NCI-H2227 (cell line): ENCODE results near the gene IRAK3.

Experiments used
- DNase-seq: peaks from one replicate; lab custom pipeline; 2025; ENCODE audit not compliant: unreplicated experiment; lab: John Stamatoyannopoulos, UW

Gene IRAK3, protein sequence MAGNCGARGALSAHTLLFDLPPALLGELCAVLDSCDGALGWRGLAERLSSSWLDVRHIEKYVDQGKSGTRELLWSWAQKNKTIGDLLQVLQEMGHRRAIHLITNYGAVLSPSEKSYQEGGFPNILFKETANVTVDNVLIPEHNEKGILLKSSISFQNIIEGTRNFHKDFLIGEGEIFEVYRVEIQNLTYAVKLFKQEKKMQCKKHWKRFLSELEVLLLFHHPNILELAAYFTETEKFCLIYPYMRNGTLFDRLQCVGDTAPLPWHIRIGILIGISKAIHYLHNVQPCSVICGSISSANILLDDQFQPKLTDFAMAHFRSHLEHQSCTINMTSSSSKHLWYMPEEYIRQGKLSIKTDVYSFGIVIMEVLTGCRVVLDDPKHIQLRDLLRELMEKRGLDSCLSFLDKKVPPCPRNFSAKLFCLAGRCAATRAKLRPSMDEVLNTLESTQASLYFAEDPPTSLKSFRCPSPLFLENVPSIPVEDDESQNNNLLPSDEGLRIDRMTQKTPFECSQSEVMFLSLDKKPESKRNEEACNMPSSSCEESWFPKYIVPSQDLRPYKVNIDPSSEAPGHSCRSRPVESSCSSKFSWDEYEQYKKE

DNA sequence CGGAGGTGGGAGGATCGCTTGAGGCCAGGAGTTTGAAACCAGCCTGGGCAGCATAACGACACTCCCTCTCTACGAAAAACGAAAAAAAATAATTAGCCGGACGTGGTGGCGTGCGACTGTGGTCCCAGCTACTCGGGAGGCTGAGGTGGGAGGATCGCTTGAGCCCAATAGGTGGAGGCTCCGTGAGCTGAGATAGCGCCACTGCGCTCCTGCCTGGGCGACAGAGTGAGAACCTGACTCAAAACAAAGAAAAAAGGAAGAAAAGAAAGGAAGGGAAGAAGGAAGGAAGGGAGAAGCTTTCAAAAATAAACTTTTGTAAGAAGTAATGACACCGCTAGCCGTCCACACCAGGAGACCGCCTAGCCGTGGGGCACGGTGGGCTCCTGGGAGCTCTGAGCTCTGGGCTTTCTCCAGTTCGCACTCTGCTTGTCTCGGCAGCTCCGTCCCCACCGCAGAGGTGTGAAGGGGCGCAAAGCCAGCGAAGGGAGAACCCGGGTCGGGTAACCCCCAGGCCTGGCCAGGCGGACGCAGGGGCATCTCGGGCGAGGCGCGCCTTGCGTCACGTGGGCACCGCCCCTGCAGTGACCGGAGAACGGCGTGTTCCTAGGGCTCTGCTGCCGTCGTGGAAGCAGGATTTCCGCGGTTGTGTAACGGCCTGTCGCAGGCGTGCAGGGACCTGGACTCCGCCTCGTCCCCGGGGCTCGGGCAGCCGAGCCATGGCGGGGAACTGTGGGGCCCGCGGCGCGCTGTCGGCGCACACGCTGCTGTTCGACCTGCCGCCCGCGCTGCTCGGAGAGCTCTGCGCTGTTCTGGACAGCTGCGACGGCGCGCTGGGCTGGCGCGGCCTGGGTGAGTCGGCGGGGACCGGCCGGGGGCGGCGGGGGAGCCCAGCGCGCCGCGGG is at the start of gene IRAK3:
TSS of gene IRAK3 (plus strand) at position 631 of the 902 bp plus-strand sequence. CDS start at position 717, 86 bp downstream.
- peak; percentile 53 for DNase-seq

DNA sequence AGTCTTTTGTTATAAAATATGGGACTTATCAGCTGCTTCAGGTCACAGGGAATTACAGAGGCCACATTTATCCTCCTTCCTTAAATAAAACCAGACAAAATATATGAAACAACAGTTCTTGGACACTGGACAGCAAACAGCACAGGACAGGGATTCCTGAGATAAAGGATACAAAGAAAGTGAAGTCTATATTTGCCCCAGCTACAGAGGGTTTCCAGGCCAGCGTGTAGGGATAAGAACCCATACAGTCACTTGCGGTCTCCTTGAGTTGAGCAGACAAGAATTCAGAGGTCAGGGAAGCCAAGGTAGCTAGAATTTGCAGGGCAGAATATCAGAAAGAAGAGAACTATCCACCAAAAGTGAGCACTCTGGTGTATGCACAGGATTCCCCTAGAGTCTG is 49.7 kb upstream of the IRAK3 start:
- DNase-seq = no peak

DNA sequence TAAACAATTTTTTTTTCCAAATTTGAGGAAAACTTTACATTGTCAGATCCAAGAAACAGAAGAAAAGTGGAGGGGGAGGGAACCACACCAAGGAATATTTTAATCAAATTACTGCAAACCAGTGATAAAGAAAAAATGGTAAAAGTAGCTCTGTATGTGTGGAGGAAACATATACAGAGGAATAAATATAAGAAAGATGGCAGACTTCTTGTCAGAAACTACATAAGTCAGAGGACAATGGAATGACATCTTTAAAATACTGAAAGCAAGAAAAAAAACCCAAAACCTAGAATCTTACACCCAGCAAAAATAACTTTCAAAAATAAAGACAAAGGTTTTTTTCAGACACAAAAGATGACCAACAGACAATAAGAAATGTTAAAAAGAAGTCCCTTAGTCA is 48.3 kb upstream of the IRAK3 start:
- no peak for DNase-seq

DNA sequence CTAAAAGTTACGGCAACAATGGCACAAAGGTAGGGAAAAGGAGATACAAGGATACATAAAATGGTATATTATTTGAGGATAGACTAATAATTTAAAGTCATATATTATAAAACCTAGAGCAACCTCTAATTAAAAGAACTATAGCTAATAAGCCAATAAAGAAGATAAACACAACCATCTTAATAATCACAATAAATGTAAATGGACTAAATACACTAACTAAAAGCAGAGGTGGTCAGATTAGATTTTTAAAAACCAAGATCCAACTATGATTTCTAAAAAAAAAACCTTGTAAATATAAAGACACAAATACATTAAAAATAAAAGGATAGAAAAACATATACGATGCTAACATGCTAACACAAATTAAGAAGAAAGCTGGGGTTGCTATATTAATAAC is 47.7 kb upstream of the IRAK3 start:
- DNase-seq = no peak

DNA sequence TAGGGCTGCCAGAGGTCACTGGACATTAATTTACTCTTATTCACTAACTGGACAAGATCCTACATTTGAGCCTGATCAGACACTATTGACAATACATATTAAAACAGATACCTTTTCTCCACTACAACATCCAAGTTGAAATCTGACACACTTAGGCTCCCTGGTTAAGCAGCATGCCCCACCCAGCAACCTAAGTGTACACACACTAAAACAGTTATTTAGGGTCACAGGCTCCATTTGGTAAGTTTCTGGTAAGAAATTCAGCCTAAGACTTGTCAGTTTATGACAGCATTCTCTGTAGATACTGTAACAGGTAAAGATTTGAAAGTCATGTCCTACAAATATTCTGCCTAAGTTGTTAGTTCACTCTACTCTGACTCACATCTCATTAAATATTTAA is 46.2 kb upstream of the IRAK3 start:
- no peak for DNase-seq

DNA sequence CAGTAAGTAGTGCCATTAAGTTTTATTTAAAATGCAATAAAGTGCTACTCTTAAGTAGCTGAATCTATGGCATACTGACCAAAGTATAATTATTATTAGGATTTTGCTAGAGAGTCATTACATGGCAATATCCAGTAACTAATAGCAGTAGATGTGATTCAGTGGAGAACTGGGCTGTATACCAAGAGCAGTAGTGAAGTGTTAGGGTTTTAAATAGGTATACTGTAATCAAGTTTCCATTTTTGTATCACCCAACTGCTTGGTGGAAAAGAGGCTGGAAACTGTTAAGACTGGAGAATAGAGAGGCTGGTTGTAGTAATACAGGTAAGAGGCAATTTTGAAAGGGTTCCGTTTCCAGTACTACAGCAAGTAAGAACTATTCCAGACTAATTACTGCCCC is 45.1 kb upstream of the IRAK3 start:
- DNase-seq = no peak

DNA sequence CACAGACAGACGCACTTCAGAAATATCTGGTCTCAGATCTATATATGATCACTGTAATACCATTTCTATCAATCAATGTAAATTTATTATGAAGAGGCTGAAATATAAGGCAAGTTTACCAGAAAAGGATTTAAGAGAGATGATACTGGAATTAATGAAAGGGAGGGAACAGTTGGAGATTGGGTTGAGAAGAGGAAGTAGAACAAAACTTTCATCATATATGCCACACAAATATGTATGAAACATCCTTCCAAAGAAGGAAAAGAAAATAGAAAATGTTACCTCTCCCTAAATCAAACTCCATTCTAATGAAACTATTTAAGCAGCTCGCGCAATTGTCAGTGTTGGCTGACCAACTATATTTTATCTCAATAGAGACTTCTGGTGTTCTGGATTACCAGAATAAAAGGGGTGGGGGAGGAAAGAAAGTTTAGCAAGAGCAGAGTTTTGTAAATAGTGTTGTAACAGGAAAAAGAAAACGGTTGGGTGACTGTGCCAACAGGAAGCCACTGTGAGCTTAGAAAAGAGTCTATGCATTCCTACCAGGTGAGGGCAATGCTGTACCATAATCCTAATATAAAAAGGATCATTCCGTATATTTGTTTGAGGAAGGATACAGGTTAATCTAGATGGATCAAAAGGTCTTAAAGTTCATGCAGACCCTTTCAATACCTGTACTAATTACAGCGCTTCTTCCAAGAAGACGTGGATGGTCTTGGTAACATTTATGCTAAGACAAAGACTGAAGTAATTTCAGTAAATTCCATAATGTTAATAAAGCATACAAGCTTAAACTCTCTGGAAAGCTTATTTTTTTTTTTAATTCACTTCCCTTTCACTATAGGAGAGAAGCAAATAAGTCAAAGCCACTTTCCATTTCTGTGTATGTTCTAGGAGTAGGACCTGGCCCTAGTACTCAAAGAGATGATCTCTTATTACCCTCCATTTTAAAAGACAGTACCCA is 43.9 kb upstream of the IRAK3 start:
- no peak for DNase-seq

DNA sequence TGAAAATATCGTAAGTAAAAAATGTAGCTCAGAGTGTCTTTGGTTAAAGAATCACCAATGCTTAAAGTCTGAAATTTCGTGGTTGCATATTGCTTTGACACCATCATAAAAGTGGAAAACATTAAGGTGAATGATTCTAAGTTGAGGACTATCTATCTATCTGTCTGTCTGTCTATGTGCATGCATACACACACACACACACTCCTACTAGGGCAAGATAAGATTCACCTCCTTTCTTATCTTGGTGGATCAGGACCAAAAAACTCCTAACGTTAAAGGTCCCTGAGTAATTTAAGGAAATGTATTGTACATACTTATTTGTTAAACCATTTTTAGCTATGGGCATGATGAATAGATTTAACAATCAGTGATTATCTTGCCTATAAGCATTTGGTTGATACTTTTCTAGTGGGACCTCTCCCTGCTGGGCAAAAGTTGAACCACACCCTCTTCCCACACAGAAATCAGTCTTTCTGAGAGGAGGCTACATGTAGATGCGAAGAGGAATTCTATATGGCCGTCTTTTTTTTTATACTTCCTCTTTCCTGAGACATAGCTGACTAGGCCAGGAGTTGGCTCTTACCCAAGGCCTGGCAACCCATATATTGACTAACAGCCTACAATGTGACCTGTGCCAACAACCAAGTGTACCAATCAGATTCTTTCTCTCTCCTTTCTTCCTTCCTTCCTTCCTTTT is 39.2 kb upstream of the IRAK3 start:
- DNase-seq = no peak

DNA sequence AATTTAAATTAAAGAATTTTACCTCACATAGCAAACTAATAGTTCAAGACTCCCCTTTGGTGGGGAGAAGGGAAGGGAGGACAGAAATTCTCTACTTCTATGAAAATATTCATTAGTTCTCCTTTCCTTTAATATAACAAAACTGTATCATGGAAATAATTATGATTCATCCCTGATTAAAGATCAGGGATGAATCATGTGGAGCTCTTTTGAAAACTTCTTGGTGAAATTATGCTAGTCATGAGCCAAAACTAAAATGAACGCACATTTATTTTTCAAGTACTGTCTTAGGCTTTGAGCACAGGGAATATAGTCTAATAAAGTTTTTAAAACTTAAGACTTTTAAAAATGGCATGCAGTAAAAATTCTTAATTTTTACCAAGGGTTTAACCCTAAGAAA is 36.3 kb upstream of the IRAK3 start:
- no peak for DNase-seq

DNA sequence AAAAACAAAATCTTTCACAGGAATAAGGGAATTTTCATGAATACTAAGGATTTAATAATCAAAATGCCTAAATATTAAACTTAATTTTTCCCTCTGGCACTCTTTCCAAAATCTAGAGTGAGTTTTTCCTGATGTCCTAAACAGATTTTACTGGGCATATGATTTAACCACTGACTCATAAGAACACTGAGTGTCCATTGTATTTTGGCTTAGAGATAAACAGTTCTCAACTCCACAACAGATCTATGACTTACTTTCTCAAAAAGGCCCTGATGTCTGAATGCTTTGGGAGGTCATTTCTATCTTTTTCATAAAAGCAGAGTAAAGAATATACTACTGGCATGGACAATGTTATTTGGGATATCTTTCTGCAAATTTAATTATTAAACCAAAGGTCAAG is 34.2 kb upstream of the IRAK3 start:
- no peak for DNase-seq

DNA sequence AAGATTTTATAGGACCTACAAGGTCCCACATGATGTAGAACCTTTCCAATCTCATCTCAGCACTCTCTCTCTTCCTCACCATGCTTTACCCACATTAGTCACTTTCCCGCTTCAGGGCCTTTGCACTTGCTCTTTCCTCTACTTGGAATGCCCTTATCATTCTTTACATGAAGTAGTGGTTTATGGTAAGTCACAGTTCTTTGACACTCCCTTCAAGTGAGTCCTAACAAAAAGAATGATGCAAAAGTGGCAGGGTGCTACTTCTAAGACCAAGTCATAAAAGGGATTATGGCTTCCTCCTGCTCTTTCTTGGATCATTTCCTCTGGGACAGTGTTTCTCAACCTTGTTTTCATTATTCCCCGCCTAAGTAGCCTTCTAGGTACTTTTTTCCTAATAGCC is 32.4 kb upstream of the IRAK3 start:
- no peak for DNase-seq

DNA sequence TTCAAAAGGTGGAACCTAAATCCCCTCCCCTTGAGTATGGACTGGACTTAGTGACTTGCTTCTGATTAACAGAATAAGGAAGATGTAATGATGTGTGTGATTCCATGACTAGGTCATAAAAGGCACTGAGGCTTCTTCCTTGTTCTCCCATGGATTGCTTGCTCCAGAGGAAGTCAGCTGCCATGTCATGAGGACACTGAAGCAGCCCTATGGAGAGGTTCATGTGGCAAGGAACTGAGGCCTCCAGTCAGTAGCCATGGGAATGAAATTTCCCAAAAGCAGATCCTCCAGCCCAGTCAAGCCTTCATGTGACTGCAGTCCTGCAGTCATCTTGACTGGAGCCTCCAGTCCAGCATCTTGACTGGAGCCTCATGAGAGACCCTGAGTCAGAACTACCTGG is 29.9 kb upstream of the IRAK3 start:
- DNase-seq = no peak

DNA sequence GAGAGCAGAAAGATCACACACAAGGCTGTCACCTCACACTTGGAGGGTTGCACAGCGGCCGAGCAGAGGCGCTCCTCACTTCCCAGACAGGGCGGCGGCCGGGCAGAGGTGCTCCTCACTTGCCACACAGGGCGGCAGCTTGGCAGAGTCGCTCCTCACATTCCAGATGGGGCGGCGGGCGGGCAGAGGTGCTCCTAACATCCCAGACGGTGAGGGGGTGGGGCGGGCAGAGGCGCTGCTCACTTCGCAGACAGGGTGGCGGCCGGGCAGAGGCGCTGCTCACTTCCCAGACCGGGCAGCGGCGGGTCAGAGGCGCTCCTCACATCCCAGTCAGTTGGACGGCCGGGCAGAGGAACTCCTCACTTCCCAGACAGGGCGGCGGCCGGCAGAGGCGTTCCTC is 28.3 kb upstream of the IRAK3 start:
- DNase-seq = no peak

DNA sequence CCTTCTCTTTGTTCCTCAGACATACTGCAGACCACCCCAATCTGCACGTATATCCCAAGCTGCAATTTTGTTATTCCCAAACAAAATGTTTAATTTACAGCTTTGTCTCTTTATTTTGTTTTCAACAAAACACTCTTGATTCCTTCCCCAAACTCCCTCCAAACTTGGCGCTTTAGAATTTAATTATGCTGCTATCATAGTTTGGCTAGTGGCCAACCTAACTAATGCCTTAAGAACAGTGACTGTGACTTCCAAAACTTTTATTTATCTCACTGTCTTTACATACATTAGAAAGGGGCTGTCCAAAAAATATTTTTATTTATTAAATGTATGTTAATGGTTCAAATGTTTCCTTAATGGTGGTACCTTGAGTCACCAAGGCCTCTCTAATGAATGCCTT is 26.3 kb upstream of the IRAK3 start:
- DNase-seq = no peak

DNA sequence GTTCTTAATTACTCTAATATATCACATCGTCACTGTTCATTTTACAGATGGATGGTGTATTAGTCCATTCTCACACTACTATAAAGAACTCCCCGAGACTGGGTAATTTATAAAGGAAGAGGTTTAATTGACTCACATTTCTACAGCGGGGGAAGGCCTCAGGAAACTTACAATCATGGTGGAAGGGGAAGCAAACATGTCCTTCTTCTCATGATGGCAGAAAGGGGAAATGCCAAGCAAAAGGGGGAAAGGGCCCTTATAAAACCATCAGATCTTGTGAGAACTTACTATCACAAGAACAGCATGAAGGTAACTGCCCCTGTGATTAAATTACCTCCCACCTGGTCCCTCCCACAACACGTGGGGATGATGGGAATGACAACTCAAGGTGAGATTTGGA is 25.7 kb upstream of the IRAK3 start:
- DNase-seq = no peak

DNA sequence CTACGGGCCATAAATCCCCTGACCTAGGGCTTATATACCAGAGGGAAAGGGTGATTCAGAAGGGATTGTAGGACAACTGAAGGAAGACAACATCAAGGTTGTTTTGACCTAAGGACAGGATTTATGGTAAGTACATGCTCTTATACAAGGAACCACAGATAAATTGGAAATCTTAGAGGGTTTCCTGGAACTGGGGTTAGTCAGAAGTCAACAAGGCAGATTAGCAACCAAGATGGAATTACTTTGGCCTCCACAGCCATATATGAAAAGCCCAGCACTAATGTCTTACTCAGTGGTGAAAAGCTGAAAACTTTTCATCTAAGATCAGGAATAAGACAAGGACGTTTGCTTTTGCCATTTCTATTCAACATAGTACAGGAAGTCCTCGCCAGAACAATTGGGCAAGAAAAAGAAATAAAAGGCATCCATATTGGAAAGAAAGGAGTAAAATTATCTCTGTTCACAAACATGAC is 24.6 kb upstream of the IRAK3 start:
- DNase-seq = no peak

DNA sequence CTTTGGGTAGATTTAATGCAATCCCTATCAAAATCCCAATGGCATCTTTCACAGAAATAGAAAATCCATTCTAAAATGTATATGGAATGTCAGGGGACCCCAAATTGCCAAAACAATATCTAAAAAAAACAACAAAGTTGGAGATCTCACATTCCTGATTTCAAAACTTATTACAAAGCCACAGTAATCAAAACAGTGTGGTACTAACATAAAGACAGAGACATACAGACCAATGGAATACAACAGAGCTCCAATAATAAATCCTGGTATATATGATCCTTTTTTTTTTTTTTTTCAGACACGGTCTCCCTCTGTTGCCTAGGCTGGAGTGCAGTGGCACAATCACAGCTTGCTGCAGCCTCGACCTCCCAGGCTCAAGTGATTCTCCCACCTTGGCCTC is 23.9 kb upstream of the IRAK3 start:
- DNase-seq = no peak

DNA sequence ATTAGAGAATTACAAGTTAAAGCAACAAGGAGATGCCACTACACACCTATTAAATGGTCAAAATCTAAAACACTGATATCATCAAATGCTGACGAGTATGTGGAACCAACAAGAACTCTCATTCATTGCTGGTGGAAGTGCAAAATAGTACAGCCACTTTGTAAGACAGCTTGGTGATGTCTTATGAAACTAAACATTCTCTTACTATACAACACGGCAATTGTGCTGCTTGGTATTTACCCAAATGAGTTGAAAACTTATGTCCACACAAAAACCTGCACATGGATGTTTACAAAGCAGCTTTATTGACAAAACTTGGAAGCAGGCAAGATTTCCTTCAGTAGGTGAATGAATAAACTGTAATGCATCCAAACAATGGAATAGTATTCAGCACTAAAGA is 22.5 kb upstream of the IRAK3 start:
- no peak for DNase-seq

DNA sequence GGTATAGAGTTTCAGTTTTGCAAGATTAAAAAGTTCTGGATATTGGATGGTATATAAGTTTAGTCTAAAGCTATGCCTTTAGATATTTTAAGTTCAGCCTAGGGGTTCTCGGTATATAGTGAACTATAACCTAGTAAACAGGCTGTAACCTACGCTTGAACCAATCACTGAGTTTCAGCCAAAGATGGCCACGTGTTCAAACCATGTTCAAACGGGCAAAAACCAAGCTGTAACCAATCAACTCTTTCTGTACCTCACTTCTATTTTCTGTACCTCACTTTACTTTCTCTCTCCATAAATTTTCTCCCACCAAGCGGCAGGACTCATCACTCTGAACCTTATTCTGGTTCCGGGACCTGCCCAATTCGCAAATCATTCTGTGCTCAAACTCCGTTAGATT is 20.6 kb upstream of the IRAK3 start:
- no peak for DNase-seq
